GM18498 (cell line): ENCODE measurements around the gene USP37.

ENCODE experiments used
- ATAC-seq: cut with Tn5 transposase; IDR thresholded peaks from one replicate; pipeline ENCODE4 v1.9.1; 2021; ENCODE audit warnings: mild to moderate bottlenecking, moderate library complexity; ENCODE audit not compliant: unreplicated experiment

The USP37 gene

DNA sequence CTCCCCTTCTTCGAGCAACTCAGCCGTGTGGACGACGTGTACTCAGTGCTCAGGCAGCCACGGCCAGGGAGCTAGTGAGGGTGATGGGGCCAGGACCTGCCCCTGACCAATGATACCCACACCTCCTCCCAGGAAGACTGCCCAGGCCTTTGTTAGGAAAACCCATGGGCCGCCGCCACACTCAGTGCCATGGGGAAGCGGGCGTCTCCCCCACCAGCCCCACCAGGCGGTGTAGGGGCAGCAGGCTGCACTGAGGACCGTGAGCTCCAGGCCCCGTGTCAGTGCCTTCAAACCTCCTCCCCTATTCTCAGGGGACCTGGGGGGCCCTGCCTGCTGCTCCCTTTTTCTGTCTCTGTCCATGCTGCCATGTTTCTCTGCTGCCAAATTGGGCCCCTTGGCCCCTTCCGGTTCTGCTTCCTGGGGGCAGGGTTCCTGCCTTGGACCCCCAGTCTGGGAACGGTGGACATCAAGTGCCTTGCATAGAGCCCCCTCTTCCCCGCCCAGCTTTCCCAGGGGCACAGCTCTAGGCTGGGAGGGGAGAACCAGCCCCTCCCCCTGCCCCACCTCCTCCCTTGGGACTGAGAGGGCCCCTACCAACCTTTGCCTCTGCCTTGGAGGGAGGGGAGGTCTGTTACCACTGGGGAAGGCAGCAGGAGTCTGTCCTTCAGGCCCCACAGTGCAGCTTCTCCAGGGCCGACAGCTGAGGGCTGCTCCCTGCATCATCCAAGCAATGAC, 163.6 kb downstream of the USP37 start:
- ATAC-seq = no peak

DNA sequence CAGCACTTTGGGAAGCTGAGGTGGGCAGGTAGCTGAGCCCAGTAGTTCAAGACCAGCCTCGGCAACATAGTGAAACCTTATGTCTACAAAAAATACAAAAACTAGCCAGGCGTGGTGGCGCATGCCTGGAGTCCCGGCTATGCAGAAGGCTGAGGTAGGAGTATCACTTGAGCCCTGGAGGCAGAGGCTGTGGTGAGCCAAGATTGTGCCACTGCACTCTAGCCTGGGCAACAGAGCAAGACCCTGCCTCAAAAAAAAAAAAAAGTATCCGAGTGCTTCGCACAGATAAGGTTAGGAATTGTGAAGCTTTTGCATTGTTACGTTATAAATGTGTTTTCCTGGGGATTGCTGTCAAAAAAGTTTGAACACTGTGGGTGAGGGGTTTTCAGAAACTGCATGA, 164.3 kb downstream of the USP37 start:
- no peak for ATAC-seq

DNA sequence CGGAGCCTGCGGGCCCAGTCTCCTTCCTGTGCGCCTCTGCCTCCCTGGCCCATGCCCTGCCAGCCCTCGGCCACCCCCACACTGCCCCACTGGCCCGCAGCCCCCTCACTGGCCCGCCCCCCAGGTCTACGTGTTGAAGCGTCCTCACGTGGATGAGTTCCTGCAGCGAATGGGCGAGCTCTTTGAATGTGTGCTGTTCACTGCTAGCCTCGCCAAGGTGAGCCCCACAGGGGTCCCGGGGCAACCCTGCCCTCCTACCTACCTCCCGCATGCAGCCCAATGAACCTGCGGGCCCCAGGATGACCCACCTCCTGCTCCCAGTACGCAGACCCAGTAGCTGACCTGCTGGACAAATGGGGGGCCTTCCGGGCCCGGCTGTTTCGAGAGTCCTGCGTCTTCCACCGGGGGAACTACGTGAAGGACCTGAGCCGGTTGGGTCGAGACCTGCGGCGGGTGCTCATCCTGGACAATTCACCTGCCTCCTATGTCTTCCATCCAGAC, 165.2 kb downstream of the USP37 start:
- no peak for ATAC-seq

DNA sequence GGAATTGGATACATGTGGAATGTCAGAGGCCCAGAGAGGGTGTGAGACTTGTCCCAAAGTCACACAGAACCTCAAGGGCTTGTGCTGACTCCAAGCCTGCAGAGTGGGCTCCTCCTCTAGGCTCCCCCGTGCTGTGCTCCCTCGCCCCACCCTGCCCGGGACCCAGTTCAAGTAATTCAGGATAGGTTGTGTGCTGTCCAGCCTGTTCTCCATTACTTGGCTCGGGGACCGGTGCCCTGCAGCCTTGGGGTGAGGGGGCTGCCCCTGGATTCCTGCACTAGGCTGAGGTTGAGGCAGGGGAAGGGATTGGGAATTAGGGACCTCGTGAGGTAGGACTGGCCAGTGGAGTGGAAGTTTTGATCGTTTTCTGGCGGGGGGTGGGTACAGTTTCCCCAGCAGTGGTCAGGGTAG, 165.7 kb downstream of the USP37 start:
- ATAC-seq = no peak

DNA sequence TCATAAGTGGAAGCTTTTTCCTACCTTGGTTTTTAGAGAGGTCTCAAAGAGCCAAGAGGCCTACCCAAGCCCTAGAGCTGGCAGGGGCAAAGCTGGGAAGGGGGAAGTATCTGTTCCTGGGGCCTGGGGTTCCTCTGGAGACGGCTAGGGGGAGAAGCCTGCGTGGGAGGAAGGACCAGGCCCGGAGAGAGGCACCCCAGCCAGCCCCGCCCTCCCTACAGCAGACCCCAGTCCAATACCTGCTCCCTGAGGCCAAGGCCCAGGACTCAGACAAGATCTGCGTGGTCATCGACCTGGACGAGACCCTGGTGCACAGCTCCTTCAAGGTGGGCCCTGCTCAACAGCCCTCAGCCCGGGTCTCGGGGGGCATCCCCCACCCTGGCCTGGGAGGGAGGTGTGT, 166.3 kb downstream of the USP37 start:
- no peak for ATAC-seq

DNA sequence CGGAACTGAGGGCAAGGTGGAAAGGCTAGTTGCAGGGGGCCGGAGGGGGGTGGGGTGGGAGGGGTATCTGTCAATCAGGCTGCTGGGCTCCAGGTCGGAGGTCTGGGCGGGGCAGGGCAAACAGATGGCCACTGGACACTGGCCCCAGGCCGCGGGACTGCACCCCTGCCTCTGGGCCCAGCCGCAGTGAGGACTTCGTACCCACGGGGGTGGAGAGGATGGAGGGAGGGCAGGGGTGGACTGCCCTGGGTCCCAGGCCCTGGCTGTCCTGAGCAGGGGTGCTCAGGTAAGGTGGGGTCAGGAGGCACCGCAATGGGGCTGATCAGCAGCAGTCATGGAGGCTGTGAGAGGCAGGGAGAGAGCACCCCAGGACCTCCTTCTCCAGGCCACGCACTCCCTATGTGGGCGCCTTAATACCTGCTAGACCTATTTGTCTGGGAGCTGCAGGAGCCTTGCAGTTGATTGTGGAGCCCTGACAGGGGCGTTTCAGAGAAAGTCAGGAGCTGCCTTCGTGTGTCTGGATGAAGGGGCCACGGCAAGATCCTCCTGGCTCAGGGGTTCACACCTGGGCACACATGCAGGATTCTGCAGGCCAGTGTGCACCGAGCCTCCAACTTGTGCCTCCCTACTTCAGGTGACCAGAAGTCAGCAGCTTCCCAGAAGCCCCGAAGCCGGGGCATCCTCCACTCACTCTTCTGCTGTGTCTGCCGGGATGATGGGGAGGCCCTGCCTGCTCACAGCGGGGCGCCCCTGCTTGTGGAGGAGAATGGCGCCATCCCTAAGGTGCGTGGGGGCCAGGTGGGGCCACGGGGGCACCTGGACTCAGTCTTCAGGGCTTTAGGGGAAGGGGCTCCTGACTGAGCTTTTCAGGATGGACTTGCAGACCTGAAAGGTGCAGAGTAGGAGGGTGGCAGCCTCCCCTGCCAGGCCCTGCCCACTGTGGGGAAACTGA, 166.9 kb downstream of the USP37 start:
- no peak for ATAC-seq
